GM19035 (cell line): ENCODE results near the gene CNTN6.

Experiments used
- ATAC-seq: cut with Tn5 transposase; IDR thresholded peaks from one replicate; pipeline ENCODE4 v1.9.1; 2021; ENCODE audit not compliant: unreplicated experiment

CNTN6 gene

DNA sequence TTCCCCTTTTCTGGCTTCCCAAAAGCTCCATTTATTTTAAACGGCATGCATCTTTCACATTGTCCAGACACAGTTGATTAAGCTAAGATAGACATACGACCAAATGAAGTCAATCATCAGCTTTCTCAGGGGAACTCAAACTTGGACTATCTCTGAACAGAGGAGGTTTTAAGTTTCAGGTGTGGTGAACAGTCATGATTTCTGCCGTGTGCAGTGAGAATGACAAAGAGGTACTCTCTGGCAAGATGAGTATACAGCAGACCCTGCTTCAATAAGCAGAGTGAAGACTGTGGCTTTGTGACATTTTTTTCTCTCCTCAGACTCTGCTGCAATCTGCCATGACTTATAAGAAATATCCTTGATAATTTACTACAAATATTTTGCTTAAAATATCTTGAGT, 307.7 kb downstream of the CNTN6 start:
- no peak for ATAC-seq

DNA sequence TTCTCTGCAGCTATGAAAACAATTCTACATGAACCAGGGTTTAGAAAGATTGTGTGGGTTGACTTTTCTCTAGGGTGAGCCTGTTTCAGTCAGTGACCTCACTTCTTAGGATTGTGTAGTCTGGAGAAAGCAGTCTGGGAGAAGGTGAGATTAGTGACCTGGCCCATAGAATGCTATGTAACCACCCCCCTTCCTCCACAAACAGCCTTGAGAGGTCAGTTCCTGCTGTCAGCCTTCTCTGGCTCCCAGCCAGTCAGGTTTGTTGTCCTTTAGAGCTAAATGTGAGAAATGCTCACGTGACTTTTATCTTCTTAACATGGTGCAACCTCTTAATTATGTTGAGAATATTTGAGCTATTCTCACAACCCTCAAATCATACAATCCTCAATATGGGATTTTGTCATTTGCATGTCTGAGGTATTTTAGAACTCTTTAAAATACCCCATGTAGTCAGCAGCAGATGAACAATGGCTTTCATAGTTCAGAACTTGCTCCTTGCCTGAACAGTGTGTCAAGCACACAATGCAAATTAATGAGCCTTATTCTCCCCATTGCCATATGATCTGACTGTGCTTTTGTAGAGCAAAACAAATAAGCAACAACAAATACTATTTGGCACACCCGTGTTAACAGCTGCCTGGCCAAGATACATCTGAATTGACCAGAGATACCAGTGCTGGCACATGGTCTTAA, 311.6 kb downstream of the CNTN6 start:
- no peak for ATAC-seq

GRCh38 chr3:1406250-1406649, 313.4 kb downstream of the CNTN6 start:
- ATAC-seq: no peak

GRCh38 chr3:1421577-1421976, 328.8 kb downstream of the CNTN6 start:
- ATAC-seq: no peak

DNA sequence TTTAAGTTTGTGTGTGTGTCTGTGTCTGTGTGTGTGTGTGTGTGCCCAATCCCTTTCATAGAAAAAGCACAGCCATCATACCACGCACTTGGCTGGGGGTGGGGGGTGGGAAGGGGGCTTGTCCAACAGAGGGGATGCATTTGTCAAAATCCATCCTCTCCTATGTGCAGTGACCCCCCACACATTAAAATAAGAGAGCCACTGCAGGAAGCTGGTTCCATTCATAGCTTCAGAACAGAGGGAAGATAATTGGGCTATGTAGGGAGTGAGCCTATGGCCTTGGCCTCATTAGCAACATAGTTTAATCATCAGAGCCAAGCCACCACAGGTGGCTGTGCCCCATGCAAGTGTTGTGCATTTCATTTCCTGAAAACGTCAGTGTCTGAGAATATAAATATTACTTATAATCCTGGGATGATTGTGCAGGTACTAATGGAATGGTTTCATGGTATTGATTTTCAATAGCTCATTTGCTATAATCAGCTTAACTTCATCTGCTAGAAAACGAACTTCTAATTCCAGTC, 330.8 kb downstream of the CNTN6 start:
- ATAC-seq: no peak

DNA sequence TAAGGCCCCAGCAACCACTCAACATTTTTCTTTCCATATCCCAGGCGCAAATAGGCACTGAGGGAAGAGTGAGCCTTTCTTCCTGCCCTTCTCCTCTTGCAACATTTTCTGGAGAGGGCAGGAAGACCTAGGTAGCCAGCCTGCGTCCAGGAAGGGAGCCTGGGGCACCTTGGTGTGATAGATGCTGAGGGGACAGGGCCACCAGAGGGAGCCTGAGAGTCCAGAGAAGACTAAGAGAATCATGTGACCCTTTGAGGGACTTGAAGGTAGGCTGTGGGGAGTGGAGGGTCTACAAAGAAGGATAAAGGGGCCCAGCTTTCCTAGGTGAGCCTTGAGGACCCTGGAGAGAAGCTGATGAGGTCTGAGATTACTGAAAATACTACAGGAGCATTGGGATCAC, 346.6 kb downstream of the CNTN6 start:
- ATAC-seq: no peak

DNA sequence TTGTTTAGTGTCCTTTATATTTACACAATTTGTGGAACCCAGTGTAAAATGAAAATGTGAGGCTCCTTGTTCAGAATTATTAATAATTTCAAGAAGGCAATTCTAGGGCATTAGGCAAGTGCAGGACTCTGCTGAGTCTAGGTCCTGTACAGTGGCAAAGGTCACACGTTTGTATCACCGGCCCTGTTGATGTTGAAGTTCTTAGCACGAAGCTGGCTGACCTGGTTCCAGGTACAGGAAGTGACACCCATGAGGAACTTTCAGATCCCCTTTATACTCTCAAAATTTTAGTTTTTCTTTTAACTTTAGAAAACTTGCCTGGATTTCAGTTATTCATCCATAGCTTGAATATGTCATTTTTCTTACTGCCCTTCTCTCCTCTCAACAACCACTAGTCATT, 349.4 kb downstream of the CNTN6 start:
- no peak for ATAC-seq

DNA sequence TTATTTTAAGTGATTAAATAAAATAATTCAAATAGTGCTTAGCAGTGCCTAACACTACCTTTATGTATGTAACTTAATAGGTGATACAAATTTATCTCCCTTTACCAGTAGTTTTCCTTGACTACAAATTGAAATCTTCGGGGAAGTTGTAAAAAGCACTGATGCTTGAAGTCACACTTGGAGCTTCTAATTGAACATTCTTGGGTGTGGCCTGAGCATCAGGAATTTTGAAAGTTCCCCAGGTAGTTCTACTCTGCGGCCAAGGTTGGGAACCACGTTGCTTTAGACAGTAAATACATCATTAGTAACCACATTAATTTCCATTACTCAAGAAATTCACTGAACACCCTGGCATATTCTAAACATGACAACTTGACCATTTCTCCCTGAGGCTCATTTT, 351.4 kb downstream of the CNTN6 start:
- ATAC-seq: no peak

DNA sequence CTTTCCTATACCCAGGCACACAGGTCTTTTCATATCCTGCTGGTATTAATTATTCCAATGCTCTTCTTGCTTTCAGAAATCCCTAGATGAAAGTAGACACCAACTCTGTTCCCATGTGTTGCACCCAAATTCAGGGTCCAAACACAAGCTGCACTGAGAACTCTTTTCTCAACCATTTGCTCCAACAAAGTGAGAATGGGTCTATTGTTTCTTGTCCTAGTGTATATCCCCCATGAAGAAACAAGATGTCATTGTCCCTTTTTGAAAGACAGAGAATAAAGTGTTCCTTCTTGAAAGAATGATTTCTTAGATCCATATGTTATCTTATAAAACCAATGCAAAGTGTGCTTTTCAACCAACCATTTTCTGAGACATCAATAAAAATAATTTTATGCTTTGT, 353.7 kb downstream of the CNTN6 start:
- no peak for ATAC-seq

- no peak for ATAC-seq
Observed at GRCh38 chr3:1447452-1447851, 354.6 kb downstream of the CNTN6 start.

DNA sequence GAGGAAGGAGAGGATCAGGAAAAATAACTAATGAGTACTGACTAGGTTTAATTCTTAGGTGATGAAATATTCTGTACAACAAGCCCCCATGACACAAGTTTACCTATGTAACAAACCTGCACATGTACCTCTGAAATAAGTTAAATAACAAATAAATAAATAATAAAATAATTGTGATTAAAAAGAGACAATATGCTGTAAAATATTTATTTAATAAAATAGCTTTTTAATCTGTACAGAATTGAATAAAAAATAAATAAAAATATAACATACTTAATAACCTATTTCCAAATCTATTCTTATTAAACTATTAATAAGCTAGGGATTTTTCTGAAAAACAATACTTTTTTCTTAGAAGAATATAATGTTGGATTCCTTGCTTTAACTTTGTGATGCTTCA, 355.6 kb downstream of the CNTN6 start:
- ATAC-seq: no peak
